ENCODE data around the gene INTS7. TPM values are rescaled to one million over a fixed set of nuclear protein-coding genes. Genes with fewer than 3 reads are reported as not detected.

Gene INTS7
- total RNA-seq, 1 donor from 2014 or later = 8.9 TPM

GRCh38 chr1:212021563-212021962, 13.8 kb downstream of the INTS7 start:
- H3K9me3 Mint-ChIP-seq (ENCODE audit: unreplicated experiment) = no peaks in the 10 kb centered on the region
- no peaks in the 10 kb centered on the region for H3K27me3 Mint-ChIP-seq (ENCODE audit: unreplicated experiment)
- H3K27ac Mint-ChIP-seq (ENCODE audit: unreplicated experiment) = no peak overlapping the region
- H3K4me3 Mint-ChIP-seq (ENCODE audit: unreplicated experiment) = no peak overlapping the region
- peaks cover 5% of the 10 kb centered on the region for H3K36me3 Mint-ChIP-seq (ENCODE audit: low read depth, unreplicated experiment)
- no peaks in the 10 kb centered on the region for H3K4me1 Mint-ChIP-seq (ENCODE audit: unreplicated experiment)
- DNase-seq (ENCODE audit: low spot score) = no peak
- TF ChIP-seq CTCF (IDR thresholded peaks at IDR 0.05; ENCODE audit: unreplicated experiment) = no peak

- Mint-ChIP-seq H3K4me1 (ENCODE audit: unreplicated experiment) (no peaks in the 10 kb centered on the region), H3K27me3 (ENCODE audit: unreplicated experiment) (no peaks in the 10 kb centered on the region), H3K27ac (ENCODE audit: unreplicated experiment) (no peak overlapping the region), H3K4me3 (ENCODE audit: unreplicated experiment) (no peak overlapping the region), H3K9me3 (ENCODE audit: unreplicated experiment) (no peaks in the 10 kb centered on the region), H3K36me3 (ENCODE audit: low read depth, unreplicated experiment) (peaks cover 5% of the 10 kb centered on the region)
- DNase-seq (ENCODE audit: low spot score) = no peak
- no peak for TF ChIP-seq CTCF (IDR thresholded peaks at IDR 0.05; ENCODE audit: unreplicated experiment)
Measured at GRCh38 chr1:212020975-212021374, 14.4 kb downstream of the INTS7 start.

- peaks cover 11% of the 10 kb centered on the region for H3K4me1 Mint-ChIP-seq (ENCODE audit: unreplicated experiment)
- DNase-seq (ENCODE audit: low spot score) = no peak
- no peaks in the 10 kb centered on the region for H3K27me3 Mint-ChIP-seq (ENCODE audit: unreplicated experiment)
- no peak overlapping the region for H3K4me3 Mint-ChIP-seq (ENCODE audit: unreplicated experiment)
- no peak overlapping the region for H3K27ac Mint-ChIP-seq (ENCODE audit: unreplicated experiment)
- no peak for TF ChIP-seq CTCF (IDR thresholded peaks at IDR 0.05; ENCODE audit: unreplicated experiment)
- no peaks in the 10 kb centered on the region for H3K9me3 Mint-ChIP-seq (ENCODE audit: unreplicated experiment)
- peaks cover 4% of the 10 kb centered on the region for H3K36me3 Mint-ChIP-seq (ENCODE audit: low read depth, unreplicated experiment)
Measured at GRCh38 chr1:212013672-212014071, 21.7 kb downstream of the INTS7 start.

- peak; percentile 92 for TF ChIP-seq CTCF (IDR thresholded peaks at IDR 0.05; ENCODE audit: unreplicated experiment)
- Mint-ChIP-seq H3K27ac (ENCODE audit: unreplicated experiment) (no peak overlapping the region), H3K9me3 (ENCODE audit: unreplicated experiment) (no peaks in the 10 kb centered on the region)
Measured at GRCh38 chr1:212012034-212012740, 23.2 kb downstream of the INTS7 start.

GRCh38 chr1:212010004-212010403, 25.4 kb downstream of the INTS7 start:
- Mint-ChIP-seq H3K4me1 (ENCODE audit: unreplicated experiment) (peaks cover 11% of the 10 kb centered on the region), H3K27me3 (ENCODE audit: unreplicated experiment) (no peaks in the 10 kb centered on the region), H3K36me3 (ENCODE audit: low read depth, unreplicated experiment) (no peaks in the 10 kb centered on the region), H3K4me3 (ENCODE audit: unreplicated experiment) (no peak overlapping the region), H3K9me3 (ENCODE audit: unreplicated experiment) (no peaks in the 10 kb centered on the region), H3K27ac (ENCODE audit: unreplicated experiment) (no peak overlapping the region)
- no peak for DNase-seq (ENCODE audit: low spot score)
- no peak for TF ChIP-seq CTCF (IDR thresholded peaks at IDR 0.05; ENCODE audit: unreplicated experiment)

More at GRCh38 chr1:212012034-212012740, 23.2 kb downstream of the INTS7 start:
- DNase-seq (ENCODE audit: low spot score) = peak; percentile 60
- H3K36me3 Mint-ChIP-seq (ENCODE audit: low read depth, unreplicated experiment) = peaks cover 4% of the 10 kb centered on the region
- H3K4me3 Mint-ChIP-seq (ENCODE audit: unreplicated experiment) = no peak overlapping the region
- no peaks in the 10 kb centered on the region for H3K27me3 Mint-ChIP-seq (ENCODE audit: unreplicated experiment)
- peaks cover 11% of the 10 kb centered on the region for H3K4me1 Mint-ChIP-seq (ENCODE audit: unreplicated experiment)

Data from endothelial cell (in vitro differentiated cells).